ENCODE results near the gene SLC2A4. TPM values are rescaled to one million over a fixed set of nuclear protein-coding genes. Genes with fewer than 3 reads are reported as not detected.

SLC2A4 gene
- total and polyA plus RNA-seq, 2 experiments from 2014 or later = 6.3 to 13.6 TPM

- DNase-seq (ENCODE audit: low spot score) = peak; percentile 69
- Histone ChIP-seq H2AFZ (no peak overlapping the region), H3K4me1 (ENCODE audit: insufficient read depth) (peaks cover 27% of the 10 kb centered on the region; the same call in 1 of the 2 replicates), H3K4me2 (peak overlapping the region; percentile 99), H3K27ac (ENCODE audit: low read depth) (peak overlapping the region; percentile 84), H3F3A (replicated peaks; ENCODE audit: low read depth) (peaks cover 76% of the 10 kb centered on the region), H3K36me3 (ENCODE audit: insufficient read depth) (peaks cover 37% of the 10 kb centered on the region), H3K79me2 (replicated peaks; ENCODE audit: insufficient read depth) (peaks cover 40% of the 10 kb centered on the region), H4K20me1 (replicated peaks; ENCODE audit: insufficient read depth) (peaks cover 45% of the 10 kb centered on the region), H3K4me3 (peak overlapping the region; percentile 94; the same call in 1 of the 2 replicates), H3K27me3 (ENCODE audit: insufficient read depth) (no peaks in the 10 kb centered on the region), H3K9me2 (ENCODE audit: insufficient read depth) (no peaks in the 10 kb centered on the region)
- Mint-ChIP-seq H3K36me3 (ENCODE audit: low read depth) (peaks cover 88% of the 10 kb centered on the region), H3K27me3 (ENCODE audit: insufficient read depth, low read depth, poor library complexity) (peaks cover 40% of the 10 kb centered on the region), H3K27ac (peak overlapping the region; percentile 69), H3K4me3 (peak overlapping the region; percentile 87), H3K4me1 (peaks cover 56% of the 10 kb centered on the region), H3K9me3 (peaks cover 7% of the 10 kb centered on the region; the same call in 1 of the 3 replicates)
- TF ChIP-seq REST (IDR thresholded peaks at IDR 0.05; ENCODE audit: unreplicated experiment) = no peak
- TF ChIP-seq ZNF462 (CRISPR knock-in tag; IDR thresholded peaks at IDR 0.05) = no peak
- no peak for TF ChIP-seq ETS1 (IDR thresholded peaks at IDR 0.05)
- no peak for TF ChIP-seq EZH2phosphoT487 (IDR thresholded peaks at IDR 0.05; ENCODE audit: unreplicated experiment)
- no peak for TF ChIP-seq JUNB (IDR thresholded peaks at IDR 0.05; ENCODE audit: unreplicated experiment)
- TF ChIP-seq CREB1 (CRISPR knock-in tag; IDR thresholded peaks at IDR 0.05; ENCODE audit: low read depth) = no peak
- no peak for TF ChIP-seq ZNF114 (CRISPR knock-in tag; IDR thresholded peaks at IDR 0.05)
- TF ChIP-seq EZH2 (IDR thresholded peaks at IDR 0.05; ENCODE audit: low read depth, unreplicated experiment) = no peak
- TF ChIP-seq CTCF (conservative IDR thresholded peaks at IDR 0.05; ENCODE audit: low read depth in 2 of 2) = 0 out of 4 replicates have a peak, but pooled peaks of 1 of the 2 experiments have one; percentile 30
- no peak for TF ChIP-seq STAT1 (IDR thresholded peaks at IDR 0.05; ENCODE audit: unreplicated experiment)
- TF ChIP-seq ZNF331 (CRISPR knock-in tag; IDR thresholded peaks at IDR 0.05; ENCODE audit: low read depth) = no peak
- TF ChIP-seq POLR2AphosphoS5 (IDR thresholded peaks at IDR 0.05; ENCODE audit: low read depth) = peak; percentile 35
- TF ChIP-seq NANOG (IDR thresholded peaks at IDR 0.05; ENCODE audit: borderline replicate concordance) = no peak
- peak; percentile 35 for ATAC-seq
These were observed 31.8 kb downstream of the SLC2A4 start for GRCh38 chr17:7313088-7313889.

Data from GM23338 (cell line).